HUDEP-2 (cell line): Measurements from ENCODE around the gene VWC2.
"Not testable (repeated sequence)": the region's sequence is repeated elsewhere in the genome, so short reads cannot be mapped to it uniquely, and the experiment has no call there.

Experiments
- DNase-seq, 76 experiments: peaks; one replicate each; lab custom pipeline; 2025; ENCODE audit not compliant: unreplicated experiment in 76 of 76; lab: John Stamatoyannopoulos, UW

The VWC2 gene

GRCh38 chr7:49848211-49848841 lies 74.9 kb downstream of the VWC2 start:
- DNase-seq = no peak

GRCh38 chr7:49850921-49851613 lies 77.6 kb downstream of the VWC2 start:
- no peak for DNase-seq

- not testable (repeated sequence) for DNase-seq
Measured at GRCh38 chr7:49851614-49851934, 78.1 kb downstream of the VWC2 start.

GRCh38 chr7:49852619-49853462 lies 79.4 kb downstream of the VWC2 start:
- peak in 28 of 76 experiments; percentile 1 to 50 (median 14) for DNase-seq

- DNase-seq = no peak
Measured at GRCh38 chr7:49855281-49855980, 82.0 kb downstream of the VWC2 start.

GRCh38 chr7:49860293-49860692 lies 86.9 kb downstream of the VWC2 start:
- DNase-seq = no peak

- DNase-seq = no peak
Measured at GRCh38 chr7:49866076-49866735, 92.8 kb downstream of the VWC2 start.

- no peak for DNase-seq
Measured at GRCh38 chr7:49866910-49867309, 93.5 kb downstream of the VWC2 start.

- DNase-seq = no peak
Measured at GRCh38 chr7:49873420-49873819, 100.0 kb downstream of the VWC2 start.

- DNase-seq = no peak
Measured at GRCh38 chr7:49875336-49875735, 101.9 kb downstream of the VWC2 start.

GRCh38 chr7:49876202-49876601 lies 102.8 kb downstream of the VWC2 start:
- no peak for DNase-seq

GRCh38 chr7:49878089-49878488 lies 104.7 kb downstream of the VWC2 start:
- DNase-seq = no peak

GRCh38 chr7:49878627-49879026 lies 105.2 kb downstream of the VWC2 start:
- no peak for DNase-seq

- no peak for DNase-seq
Measured at GRCh38 chr7:49883933-49884332, 110.5 kb downstream of the VWC2 start.

- no peak for DNase-seq
Measured at GRCh38 chr7:49885593-49886285, 112.3 kb downstream of the VWC2 start.

- DNase-seq = no peak
Measured at GRCh38 chr7:49892481-49892880, 119.0 kb downstream of the VWC2 start.

GRCh38 chr7:49893131-49893530 lies 119.7 kb downstream of the VWC2 start:
- DNase-seq = no peak

GRCh38 chr7:49894543-49894942 lies 121.1 kb downstream of the VWC2 start:
- DNase-seq = no peak

GRCh38 chr7:49911909-49912308 lies 138.5 kb downstream of the VWC2 start:
- no peak for DNase-seq

- no peak for DNase-seq
Measured at GRCh38 chr7:49926720-49927119, 153.3 kb downstream of the VWC2 start.
